HG03575 (cell line): ENCODE measurements around the gene POLR2C.

Source experiments
- ATAC-seq: cut with Tn5 transposase; IDR thresholded peaks from one replicate; pipeline ENCODE4 v1.9.1; 2021; ENCODE audit not compliant: unreplicated experiment, insufficient number of reproducible peaks, low FRiP score; ENCODE audit errors: extremely low read depth

Gene POLR2C

DNA sequence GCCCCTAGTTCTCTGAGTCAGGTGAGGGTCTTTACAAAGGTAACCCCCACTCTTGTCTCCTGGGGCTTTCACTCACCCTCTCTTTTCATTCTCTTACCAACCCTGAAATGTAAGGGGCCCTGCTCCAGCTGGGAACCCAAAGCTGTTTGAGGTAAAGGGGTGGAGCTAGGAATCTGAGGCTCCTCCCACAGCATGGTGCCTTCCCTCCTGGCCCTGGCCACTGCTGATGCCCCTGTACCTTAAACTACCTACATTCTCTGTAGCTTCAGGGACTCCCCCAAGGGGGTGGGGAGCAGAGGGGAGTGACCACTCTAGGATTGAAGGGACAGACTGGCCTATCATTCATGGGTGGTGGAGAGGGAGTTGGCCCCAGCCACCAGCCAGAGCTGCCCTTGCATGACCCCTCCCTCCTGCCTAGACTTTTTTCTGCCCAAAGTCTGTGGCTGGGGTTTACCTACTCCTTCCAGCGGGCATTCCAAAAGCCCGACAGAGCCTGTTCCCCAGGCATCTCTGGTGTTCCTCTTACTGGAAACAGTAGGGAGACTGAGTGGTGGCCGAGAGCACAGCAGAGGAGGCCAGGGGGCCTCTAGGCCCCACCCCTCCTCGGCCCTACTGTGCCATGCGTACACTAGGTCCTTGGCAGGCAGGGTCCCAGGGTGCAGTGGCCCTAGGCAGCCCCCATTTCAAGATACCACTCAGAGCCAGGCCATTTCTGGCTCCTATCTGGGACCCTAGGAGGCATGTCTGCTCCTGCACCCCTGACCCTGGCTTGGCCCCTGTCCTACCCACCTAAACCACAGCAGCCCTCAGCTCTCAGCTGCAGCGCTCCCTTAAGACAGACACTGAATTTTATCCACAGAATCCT lies 14.3 kb downstream of the POLR2C start:
- no peak for ATAC-seq

DNA sequence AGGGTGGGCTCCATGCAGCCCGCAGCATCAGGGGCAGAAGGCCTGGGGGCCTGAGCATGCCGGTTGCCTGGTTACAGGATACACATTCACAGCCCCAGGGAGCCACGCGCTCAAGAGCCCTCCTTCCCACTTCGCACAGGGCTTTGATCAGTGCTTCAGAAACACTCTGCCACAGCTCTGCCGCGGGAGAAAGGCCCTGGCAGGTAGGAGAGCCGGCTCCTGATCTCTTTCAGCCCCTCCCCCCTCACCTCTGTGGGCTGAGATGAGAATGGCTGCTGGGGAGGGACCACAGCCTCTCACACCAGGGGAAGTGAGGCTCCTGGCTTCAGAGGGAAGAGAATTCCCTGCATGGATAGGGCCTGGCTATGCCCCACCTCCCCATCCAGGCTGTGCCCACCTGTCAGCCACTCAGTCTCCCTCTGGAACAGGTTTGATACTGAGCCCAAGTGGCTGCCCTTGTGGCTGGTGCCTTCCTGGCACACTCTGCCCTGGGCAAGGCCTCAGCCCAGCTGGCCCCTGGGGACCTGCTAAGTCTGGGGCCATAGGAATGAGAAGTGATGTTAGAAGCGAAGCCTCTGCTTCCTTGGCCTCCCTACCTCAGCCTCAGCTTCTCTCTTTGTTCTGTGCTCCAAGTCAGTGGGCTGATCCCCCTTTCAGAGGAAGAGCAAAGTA lies 15.2 kb downstream of the POLR2C start:
- ATAC-seq = no peak

DNA sequence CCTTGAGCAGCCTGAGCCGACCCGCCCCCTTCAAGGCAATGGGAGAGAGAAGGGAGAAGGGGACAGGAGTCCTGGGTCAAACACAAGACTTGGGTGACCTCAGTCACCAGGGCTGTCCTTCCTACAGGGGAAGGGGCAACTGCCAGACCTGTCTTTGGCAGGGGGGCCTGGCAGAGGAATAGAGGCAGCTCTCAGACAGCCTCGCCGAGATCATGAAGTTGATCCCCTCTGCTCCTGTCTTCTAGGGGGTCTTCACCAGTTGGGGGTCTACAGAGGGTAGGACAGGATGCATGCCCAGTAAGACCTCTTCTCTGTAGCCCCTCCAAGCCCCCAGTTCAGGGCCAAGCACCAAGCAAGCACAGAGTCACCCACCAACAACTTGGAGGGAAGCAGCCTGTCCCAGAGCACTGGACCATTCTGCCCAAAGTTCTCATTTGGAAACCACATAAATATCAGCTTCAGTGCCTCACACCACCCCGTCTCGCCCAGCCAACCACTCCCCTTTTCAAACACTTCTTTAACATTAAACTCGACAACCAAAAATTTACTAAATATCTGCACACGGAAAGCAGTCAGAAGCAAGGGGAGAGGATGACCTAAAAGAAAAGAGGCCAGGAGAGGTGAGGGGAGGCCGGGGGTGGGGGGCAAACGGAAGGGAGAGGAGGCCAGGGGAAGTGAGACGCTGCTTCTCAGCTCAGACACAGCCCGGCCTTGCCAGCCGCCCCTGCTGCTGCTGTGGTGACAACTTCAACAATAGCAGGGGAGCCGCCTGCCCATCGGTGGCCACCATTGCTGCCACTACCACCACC lies 16.1 kb downstream of the POLR2C start:
- ATAC-seq = no peak

DNA sequence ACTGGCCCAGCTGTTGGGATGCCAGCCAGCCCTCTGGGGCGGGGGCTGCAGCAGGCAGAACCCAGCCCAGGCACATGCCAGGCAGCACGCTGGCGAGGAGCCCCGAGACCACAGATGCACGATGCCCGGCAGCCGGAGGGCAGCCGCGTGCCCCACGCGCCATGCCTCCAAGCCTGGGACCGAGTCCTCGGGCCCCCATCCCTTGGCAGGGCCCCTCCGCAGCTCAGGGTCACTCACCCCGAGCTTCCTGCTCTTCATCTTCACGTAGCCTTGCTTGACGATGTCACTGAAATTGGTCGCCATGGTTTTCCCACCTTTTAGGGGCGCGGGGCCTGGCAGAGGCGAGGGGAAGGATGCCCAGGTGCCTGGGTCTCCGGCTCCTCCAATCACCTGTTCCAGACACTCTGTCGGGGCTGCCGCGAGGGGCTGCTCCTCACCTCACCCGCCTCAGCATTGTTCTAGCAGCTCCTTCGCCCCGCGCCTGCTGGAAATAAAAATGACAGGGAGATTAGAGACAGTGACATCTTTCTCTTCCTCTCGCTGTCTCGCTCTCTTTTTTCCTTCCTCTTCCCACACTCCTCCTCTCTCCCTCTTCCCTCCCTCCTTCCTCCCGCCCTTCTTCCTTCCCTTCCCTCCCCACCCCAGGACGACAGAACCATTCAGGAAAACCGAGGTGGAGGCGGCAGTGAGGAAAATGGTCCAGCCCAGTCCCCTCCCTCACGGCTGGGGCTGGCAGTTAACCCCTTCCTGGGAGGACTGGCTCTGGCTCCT lies 16.9 kb downstream of the POLR2C start:
- no peak for ATAC-seq

DNA sequence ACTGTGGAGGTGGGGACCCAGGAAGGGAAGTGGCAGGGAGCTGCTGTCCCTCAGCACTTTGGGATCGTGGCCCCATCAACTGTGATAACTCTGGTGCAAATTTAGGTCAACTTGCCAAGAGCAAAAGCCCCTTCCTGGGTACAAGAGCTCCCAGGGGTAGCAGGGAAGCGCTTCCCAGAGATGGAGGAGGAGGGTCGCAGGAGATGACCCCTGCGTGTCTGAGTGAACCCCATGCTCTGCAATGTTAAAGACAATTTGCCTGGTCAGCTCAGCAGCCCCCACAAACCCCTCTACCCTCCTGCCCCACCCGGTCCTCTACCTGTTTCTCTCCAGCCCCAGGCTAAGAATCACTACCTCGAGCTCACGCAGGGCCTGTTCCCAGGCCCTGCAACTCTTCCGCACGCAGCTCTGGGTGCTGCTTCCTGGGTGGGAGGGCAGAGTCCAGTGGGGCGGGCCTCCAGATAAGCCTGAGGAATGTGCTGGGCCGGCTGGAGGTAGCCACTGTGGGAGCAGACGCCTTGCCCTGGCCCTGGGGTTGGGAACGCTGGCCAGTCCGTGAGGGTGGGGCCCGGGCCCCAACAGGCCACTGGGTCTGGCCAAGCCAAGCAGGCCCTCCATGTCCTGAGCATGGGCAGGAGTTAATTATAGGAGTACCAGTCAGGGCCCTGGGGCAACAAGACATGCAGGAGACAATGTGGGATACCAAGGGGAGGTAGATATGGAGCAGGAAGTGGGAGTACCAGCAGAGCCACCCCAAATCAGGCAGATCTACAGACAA lies 17.7 kb downstream of the POLR2C start:
- ATAC-seq = no peak

DNA sequence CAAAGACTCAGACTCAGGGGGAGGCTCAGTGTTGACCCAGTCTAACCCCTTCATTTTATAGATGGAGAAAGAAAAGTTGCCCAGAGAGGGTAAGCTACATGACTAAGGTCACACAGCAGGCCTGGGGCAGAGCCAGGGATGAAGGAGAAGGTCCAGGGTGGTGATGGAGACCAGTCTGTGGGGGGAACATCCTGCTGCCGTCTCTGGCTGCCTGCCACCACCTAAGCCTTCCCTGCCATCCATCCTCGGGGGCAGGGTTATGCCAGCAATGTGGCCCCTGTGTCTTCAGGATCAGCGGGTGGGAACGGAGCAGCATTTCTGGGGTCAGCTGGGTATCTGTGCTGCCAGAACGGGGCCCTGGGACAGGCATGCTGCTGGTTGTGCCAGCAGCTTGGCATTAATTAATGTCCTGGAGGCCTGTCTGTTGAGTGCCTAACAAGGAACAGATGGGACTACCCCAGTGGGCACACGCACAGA lies 18.3 kb downstream of the POLR2C start:
- ATAC-seq = no peak

DNA sequence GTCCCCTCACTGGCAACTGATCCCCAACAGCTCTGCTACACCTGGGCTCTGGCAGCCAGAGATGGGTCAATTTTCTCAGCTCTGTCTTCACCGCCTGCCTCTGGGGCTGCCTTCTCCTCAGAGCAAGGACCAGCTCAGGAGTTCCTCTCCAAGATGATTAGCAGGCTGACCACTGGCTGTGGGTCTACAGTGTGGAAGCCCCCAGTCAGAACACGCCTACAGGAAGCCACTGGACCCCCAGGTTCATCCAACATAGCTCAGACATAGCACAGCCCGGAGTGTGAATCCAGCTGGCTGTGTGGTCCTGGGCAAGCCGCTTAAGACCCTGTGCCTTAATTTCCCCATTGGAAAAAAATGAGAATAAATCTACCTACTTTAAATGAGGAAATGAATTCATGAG lies 18.9 kb downstream of the POLR2C start:
- no peak for ATAC-seq

DNA sequence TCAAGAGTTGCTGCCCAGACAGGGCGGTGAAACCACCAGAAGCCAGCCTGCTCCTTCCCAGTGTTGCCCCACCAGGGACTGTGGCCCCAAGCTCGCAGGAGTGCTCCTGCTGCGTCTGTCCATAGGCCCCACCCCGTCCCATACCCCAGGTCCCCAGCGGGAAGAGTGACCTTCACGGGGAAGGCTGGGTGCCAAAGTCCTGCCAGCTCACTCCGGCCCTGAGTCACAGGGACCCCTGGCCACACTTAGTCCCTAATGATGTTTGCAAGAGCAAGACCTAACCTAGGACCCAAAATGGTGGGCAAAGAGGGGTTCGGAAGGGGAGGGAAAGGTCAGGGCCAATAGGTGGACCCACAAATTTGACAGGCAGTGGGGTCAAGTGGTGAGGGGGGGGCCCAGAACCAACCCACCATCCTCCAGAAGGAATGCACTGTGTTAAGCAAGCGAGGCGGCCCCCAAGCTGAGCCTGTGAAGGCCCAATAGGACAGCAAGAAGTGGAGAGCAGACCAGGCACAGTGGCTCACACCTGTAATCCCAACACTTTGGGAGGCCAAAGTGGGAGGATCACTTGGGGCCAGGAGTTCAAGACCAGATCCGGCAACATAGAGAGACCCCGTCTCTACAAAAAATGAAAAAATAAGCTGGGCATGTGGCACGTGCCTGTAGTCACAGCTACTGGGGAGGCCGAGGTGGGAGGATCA lies 20.5 kb downstream of the POLR2C start:
- no peak for ATAC-seq

DNA sequence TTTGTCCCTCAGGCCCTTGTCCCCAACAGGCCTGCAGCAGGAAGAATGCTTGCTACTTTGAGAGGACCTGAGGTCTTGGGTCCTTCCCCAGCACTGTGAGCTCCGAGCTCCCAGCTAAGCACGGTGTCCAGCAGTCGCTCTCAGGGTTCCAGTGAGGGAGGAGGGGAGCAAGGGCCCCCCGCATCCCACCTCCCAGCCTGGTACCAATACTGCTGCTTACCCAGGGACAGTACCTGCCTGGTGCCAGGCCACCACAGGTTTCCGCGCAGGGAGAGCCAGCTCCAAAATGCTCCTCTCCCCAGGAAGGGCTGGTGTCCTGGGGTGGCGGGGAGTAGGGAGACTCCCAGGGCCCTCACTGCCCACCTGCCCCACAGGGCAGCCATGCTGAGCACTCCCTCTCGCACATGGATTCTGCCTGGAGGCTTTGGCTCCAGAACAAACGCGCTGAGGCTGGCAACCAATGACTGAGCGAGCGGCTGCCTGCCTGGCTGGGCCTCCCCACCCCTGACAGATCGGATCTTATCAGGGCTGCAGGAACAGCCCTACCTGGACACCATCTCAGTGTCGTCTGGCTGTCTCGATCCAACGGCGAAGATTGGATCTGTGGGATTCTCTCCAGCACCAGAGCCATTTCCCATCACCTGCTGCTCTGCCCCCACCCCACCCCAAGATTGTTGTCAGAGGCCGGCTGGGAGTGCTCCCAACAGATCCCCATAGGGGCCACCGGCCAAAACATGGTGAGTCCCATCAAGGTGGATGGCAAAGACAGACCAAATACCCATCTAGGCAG lies 21.4 kb downstream of the POLR2C start:
- no peak for ATAC-seq

DNA sequence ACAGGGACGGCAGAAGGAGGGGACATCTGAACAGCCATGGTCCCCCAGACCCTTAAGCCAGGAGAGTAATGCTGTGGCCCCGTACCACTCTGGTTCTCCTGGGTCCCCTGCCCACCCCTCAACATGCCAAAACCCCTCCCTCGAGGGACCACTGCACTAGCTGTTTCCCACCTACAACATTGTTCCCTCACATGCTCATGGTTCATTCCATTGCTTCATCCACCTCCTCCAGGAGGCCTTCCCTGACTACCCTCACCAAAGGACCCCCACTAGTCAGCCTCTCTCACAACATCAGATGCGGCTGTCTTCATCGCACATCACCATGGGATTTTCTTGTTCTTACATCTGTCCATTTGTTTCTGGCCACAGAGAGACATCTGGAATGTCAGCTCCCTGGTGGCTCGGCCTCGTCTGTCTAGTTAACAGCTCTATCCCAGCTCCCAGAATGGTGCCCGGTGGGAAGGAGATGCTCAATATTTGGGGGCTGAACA lies 22.1 kb downstream of the POLR2C start:
- no peak for ATAC-seq

DNA sequence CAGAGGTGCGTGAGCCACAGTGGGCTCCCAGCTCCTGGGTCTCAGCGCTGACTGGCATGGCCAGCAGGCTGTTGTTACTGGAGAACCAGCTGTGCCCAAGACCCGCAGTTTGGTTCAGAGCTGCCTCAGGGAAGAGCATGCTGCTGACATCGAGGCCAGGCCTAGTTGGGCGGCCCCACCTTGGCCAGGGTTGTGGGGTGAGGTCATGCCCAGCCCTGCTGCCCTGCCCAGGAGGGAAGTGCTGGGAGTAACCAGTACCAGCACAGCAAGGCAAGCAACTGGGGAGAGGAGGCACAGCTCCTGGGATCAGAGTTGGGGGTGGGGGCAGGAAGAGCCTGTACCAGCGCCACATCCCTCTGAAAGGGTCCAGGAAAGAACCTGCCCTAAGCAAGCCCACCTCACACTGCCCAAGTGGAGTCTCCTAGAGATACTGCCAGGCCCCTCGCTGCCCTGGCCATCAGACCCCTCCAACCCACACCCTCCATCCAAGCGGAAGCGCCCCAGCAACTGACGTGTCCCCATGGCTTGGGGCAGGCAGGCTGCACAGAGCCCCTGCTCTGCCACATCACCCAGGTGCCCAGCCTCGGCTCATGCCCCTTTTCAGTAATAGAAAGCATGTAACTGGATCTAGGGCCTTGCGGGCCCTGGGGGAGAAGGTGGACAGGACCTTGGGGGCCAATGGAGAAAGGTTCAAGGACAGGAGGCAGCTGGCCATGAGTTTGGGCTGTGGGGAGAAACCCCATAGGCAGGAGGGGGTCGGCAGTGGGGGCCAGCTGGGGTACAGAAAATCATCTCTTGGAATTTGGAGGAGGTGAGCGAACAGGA lies 22.8 kb downstream of the POLR2C start:
- ATAC-seq = no peak

DNA sequence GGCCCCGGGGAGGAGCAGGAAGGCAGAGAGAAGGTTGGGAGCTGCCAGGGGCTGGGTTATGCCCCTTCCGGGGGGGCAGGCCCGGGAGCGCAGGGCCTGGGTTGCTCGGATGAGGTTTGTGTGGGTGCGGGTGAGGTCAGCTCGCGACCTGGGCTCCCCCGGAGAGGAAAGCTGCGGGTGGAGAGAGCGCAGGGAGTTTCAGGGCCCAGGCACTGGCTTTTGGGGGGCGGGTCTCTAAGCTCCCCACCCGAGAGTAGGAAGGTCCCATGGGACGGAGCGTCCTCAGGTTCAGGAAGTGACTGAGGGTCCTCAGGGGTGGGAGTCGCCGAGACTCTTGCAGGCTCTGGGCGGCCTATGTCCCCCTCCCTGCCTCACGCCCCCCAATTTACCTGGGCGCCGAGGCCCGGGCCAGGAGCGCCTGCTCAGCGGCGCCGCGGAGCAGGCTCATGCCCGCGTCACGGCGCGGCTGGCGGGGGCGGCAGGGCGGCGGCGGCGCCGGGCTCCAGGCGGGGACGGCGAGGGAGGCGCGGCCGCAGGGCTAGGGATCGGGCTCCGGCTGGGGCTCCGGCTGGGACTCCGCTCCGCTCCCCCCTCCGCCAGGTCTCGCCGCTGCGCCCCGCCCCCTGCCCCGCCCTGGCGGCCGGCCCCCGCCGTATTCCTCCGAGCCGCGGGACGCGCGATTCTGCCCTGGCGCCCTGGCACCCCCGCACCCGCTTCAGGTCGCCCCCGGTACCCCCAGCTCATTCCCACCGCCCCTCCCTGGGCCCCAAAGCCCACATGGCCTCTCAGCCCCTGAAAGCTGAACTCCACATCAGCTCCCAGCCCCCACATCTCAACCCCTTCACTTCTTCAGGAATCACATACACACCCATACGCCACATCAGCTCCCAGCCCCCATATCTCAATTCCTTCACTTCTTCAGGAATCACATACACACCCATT lies 23.7 kb downstream of the POLR2C start, which contains the start of gene DOK4:
Gene DOK4 (minus strand): TSS at position 578 of the 942 bp plus-strand sequence. CDS start 6,986 bp downstream, outside the sequence.
- ATAC-seq = no peak

DNA sequence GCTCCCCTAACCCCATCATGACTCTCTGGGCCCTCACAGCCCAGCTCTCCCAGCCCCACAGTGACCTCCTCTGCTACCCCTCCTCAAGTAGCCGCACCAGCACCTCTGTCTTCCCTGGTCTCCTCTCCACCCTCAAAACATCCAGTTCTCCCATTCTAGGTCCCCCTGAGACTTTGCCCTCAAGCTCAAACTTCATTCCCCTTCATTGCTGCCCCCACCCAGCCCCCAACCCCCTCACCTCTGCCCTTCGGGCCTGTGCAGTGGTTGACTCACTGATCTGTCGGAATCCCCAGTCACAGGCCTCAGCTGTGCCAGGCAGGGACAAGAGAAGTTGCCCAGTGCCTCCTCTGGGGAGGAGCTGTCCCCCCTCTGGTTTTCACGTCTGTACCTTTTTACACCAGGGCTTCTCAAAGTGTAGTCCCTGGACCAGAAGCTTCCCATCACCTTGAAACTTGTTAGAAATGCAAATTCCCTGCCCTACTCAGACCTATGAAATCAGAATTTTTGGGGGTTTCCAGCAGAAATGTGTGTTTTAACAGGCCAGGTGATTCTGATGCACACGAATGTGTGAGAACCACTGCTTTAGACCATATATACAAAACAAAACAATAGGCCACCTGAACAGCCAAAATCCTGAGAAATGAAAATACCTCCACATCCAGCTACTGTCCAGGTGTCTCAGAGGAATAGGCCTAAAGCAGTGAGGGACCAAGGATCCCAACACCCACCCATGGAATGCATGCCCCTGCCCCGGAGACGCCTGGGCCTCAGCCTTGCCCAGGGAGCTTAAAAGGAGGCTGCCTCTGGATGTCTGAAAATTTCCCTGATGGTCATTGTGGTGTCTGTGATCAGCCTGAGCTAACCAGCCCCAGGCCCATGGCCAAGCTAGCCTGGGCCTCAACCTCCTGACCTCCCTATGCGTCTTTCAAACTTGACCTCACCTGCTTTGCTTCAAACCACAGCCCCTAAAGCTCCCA lies 24.7 kb downstream of the POLR2C start:
- ATAC-seq = no peak

DNA sequence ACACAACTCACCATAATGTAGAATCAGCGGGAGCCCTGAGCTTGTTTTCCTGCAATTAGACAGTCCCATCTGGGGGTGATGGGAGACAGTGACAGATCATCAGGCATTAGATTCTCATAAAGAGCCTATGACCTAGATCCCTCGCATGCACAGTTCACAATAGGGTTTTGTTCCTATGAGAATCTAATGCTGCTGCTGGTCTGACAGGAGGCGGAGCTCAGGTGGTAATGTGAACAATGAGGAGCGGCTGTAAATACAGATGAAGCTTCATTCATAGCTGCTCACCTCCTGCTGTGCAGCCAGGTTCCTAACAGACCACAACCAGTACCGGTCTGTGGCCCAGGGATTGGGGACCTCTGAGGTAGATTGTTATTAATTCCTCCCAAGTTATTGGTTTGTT lies 26.8 kb downstream of the POLR2C start:
- ATAC-seq = no peak
